ENCODE measurements around the gene TSPAN18. TPM values are rescaled to one million over a fixed set of nuclear protein-coding genes. Genes with fewer than 3 reads are reported as not detected.

Gene TSPAN18
- polyA plus RNA-seq, 1 of the 3 experiments (the other 2 are of a cell fraction): 0.72 TPM

GRCh38 chr11:44773351-44773965, 46.7 kb downstream of the TSPAN18 start:
- Histone ChIP-seq H4K20me1 (ENCODE audit: insufficient read depth) (no peaks in the 10 kb centered on the region), H3F3A (replicated peaks; ENCODE audit: insufficient read depth) (no peaks in the 10 kb centered on the region), H3K27ac (ENCODE audit: low read depth in 2 of 2, low read length in 1 of 2) (peak overlapping the region in 1 of 2 experiments; percentile 99; a peak in 2 of 4 replicates), H3K9me3 (no peaks in the 10 kb centered on the region), H3K36me3 (replicated peaks in 1 of 2; ENCODE audit: control insufficient read depth in 1 of 2, insufficient read depth in 2 of 2, low read length in 1 of 2) (no peaks in the 10 kb centered on the region), H3K4me3 (ENCODE audit: low read depth in 2 of 2, low read length in 1 of 2) (no peak overlapping the region), H3K4me1 (ENCODE audit: control insufficient read depth in 1 of 2, insufficient read depth in 2 of 2, low read depth in 1 of 2, low read length in 1 of 2) (peaks cover 21 to 64% of the 10 kb centered on the region in 2 experiments; a peak in 3 of 4 replicates), H3K9ac (no peak overlapping the region), H3K27me3 (ENCODE audit: insufficient read depth) (no peaks in the 10 kb centered on the region), H3K9me2 (no peaks in the 10 kb centered on the region), H3K4me2 (no peak overlapping the region), H3K79me2 (ENCODE audit: insufficient read depth) (no peaks in the 10 kb centered on the region), H2AFZ (ENCODE audit: low read depth) (no peak overlapping the region)
- TF ChIP-seq REST (IDR thresholded peaks at IDR 0.05; ENCODE audit: low read depth, low read length): no peak
- TF ChIP-seq SIN3A (IDR thresholded peaks at IDR 0.05; ENCODE audit: borderline replicate concordance, low read depth, low read length): no peak
- CTCF ChIA-PET: interaction anchor here (0.6 to 7.0 kb wide), 20 partner anchors 9 to 163 kb away, joined by 3 to 101 read pairs (median 4); no protein-coding TSS in a partner anchor
- WGBS (ENCODE audit: low lambda C conversion rate): 78% methylated on average over 6 of the region's 9 CpGs
- POLR2A ChIA-PET: interaction anchor here (0.7 to 4.5 kb wide), 4 partner anchors 13 to 44 kb away, joined by 3 to 43 read pairs (median 4); no protein-coding TSS in a partner anchor
- DNase-seq: no peak

GRCh38 chr11:44774108-44774507, 47.3 kb downstream of the TSPAN18 start:
- DNase-seq: no peak
- 12% methylated on average over 1 of the region's 2 CpGs for WGBS (ENCODE audit: low lambda C conversion rate)

More at GRCh38 chr11:44774108-44774507, 47.3 kb downstream of the TSPAN18 start:
- Histone ChIP-seq H3K36me3 (replicated peaks in 1 of 2; ENCODE audit: control insufficient read depth in 1 of 2, insufficient read depth in 2 of 2, low read length in 1 of 2) (no peaks in the 10 kb centered on the region), H2AFZ (ENCODE audit: low read depth) (no peak overlapping the region), H3F3A (replicated peaks; ENCODE audit: insufficient read depth) (no peaks in the 10 kb centered on the region), H3K79me2 (ENCODE audit: insufficient read depth) (no peaks in the 10 kb centered on the region), H3K9me3 (no peaks in the 10 kb centered on the region), H3K27ac (ENCODE audit: low read depth in 2 of 2, low read length in 1 of 2) (peak overlapping the region in 1 of 2 experiments; percentile 99; a peak in 2 of 4 replicates), H3K4me1 (ENCODE audit: control insufficient read depth in 1 of 2, insufficient read depth in 2 of 2, low read depth in 1 of 2, low read length in 1 of 2) (peaks cover 21 to 71% of the 10 kb centered on the region in 2 experiments; a peak in 3 of 4 replicates), H4K20me1 (ENCODE audit: insufficient read depth) (no peaks in the 10 kb centered on the region), H3K4me3 (ENCODE audit: low read depth in 2 of 2, low read length in 1 of 2) (no peak overlapping the region), H3K27me3 (ENCODE audit: insufficient read depth) (no peaks in the 10 kb centered on the region), H3K9me2 (no peaks in the 10 kb centered on the region), H3K9ac (no peak overlapping the region), H3K4me2 (no peak overlapping the region)
- ChIA-PET POLR2A (interaction anchor here (0.7 to 4.5 kb wide), 6 partner anchors 8 to 832 kb away, joined by 3 to 43 read pairs (median 5); partner anchors contain the start of gene C11orf96), CTCF (interaction anchor here (0.9 to 7.0 kb wide), 25 partner anchors 8 to 679 kb away, joined by 3 to 101 read pairs (median 4); partner anchors contain the start of genes EXT2 and TSPAN18)
- TF ChIP-seq MAX (IDR thresholded peaks at IDR 0.05; ENCODE audit: low read depth) (no peak), EP300 (IDR thresholded peaks at IDR 0.05; ENCODE audit: borderline replicate concordance in 1 of 2, low read depth in 1 of 2, low read length in 1 of 2) (peak in 1 of 2 experiments; percentile 40; a peak in 1 of 4 replicates), ZBTB33 (IDR thresholded peaks at IDR 0.05; ENCODE audit: borderline replicate concordance, low read depth) (no peak)
